ENCODE results near the gene FAM222A.

The FAM222A gene

DNA sequence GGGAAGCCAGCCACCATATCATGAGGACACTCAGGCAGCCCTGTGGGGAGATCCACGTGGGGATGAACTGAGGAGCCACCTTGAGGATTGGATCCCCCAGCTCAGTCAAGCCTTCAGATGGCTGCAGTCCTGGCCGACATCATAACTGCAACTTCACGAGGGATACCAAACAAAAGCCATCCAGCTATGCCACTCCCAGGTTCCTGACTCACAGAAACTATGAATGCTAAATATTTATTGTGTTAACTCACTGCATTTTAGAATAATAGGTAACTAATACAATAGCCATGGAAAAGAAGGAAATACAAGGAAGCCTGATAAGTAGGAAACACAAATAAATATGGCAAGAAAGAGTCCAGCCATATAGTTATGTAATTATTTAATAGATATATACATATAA lies 42.1 kb upstream of the FAM222A start:
- H3K27ac ChIP-seq (replicated peaks) = no peak overlapping the region
- H3K4me3 ChIP-seq (replicated peaks; ENCODE audit: insufficient read depth, low read length) = no peak overlapping the region
- no peak for DNase-seq (ENCODE audit: low read depth in 1 of 2, low spot score in 1 of 2)
- no peaks in the 10 kb centered on the region for H3K27me3 ChIP-seq (ENCODE audit: insufficient read depth, poor library complexity, severe bottlenecking)
- TF ChIP-seq, protein P1, sequence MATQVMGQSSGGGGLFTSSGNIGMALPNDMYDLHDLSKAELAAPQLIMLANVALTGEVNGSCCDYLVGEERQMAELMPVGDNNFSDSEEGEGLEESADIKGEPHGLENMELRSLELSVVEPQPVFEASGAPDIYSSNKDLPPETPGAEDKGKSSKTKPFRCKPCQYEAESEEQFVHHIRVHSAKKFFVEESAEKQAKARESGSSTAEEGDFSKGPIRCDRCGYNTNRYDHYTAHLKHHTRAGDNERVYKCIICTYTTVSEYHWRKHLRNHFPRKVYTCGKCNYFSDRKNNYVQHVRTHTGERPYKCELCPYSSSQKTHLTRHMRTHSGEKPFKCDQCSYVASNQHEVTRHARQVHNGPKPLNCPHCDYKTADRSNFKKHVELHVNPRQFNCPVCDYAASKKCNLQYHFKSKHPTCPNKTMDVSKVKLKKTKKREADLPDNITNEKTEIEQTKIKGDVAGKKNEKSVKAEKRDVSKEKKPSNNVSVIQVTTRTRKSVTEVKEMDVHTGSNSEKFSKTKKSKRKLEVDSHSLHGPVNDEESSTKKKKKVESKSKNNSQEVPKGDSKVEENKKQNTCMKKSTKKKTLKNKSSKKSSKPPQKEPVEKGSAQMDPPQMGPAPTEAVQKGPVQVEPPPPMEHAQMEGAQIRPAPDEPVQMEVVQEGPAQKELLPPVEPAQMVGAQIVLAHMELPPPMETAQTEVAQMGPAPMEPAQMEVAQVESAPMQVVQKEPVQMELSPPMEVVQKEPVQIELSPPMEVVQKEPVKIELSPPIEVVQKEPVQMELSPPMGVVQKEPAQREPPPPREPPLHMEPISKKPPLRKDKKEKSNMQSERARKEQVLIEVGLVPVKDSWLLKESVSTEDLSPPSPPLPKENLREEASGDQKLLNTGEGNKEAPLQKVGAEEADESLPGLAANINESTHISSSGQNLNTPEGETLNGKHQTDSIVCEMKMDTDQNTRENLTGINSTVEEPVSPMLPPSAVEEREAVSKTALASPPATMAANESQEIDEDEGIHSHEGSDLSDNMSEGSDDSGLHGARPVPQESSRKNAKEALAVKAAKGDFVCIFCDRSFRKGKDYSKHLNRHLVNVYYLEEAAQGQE (IDR thresholded peaks at IDR 0.05; ENCODE audit: insufficient replicate concordance, low read depth) = no peak
- TF ChIP-seq POLR2AphosphoS5 (IDR thresholded peaks at IDR 0.05; ENCODE audit: low read depth) = no peak
- TF ChIP-seq, protein P2, sequence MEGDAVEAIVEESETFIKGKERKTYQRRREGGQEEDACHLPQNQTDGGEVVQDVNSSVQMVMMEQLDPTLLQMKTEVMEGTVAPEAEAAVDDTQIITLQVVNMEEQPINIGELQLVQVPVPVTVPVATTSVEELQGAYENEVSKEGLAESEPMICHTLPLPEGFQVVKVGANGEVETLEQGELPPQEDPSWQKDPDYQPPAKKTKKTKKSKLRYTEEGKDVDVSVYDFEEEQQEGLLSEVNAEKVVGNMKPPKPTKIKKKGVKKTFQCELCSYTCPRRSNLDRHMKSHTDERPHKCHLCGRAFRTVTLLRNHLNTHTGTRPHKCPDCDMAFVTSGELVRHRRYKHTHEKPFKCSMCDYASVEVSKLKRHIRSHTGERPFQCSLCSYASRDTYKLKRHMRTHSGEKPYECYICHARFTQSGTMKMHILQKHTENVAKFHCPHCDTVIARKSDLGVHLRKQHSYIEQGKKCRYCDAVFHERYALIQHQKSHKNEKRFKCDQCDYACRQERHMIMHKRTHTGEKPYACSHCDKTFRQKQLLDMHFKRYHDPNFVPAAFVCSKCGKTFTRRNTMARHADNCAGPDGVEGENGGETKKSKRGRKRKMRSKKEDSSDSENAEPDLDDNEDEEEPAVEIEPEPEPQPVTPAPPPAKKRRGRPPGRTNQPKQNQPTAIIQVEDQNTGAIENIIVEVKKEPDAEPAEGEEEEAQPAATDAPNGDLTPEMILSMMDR (IDR thresholded peaks at IDR 0.05; ENCODE audit: insufficient read depth, low read length) = no peak
- TF ChIP-seq GABPA (IDR thresholded peaks at IDR 0.05; ENCODE audit: low read depth) = no peak
- no peak for TF ChIP-seq SPI1 (IDR thresholded peaks at IDR 0.05; ENCODE audit: borderline replicate concordance, low read depth)

DNA sequence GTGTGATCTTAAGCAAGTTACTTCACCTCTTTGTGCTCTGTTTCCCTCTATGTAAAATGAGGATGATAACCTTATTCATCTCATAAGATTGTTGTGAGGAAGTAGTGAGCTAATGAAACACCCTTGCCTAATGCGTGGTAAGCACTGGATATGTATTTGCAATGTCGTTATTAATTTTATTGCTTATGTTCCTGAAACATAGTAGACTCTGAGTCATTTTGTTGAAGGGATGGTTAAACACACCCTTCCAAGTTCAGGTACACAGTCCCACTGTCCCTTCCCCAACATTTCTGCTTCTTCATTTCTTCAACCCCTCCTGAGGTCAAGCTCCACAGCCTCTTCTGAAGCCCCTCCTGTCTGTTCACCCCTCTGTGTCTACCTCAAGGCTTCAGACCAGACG lies 40.2 kb upstream of the FAM222A start:
- Histone ChIP-seq H3K27ac (replicated peaks) (no peak overlapping the region), H3K27me3 (ENCODE audit: insufficient read depth, poor library complexity, severe bottlenecking) (no peaks in the 10 kb centered on the region), H3K4me3 (replicated peaks; ENCODE audit: insufficient read depth, low read length) (no peak overlapping the region)
- TF ChIP-seq, protein P2 (IDR thresholded peaks at IDR 0.05; ENCODE audit: insufficient read depth, low read length) = no peak
- no peak for DNase-seq (ENCODE audit: low read depth in 1 of 2, low spot score in 1 of 2)

DNA sequence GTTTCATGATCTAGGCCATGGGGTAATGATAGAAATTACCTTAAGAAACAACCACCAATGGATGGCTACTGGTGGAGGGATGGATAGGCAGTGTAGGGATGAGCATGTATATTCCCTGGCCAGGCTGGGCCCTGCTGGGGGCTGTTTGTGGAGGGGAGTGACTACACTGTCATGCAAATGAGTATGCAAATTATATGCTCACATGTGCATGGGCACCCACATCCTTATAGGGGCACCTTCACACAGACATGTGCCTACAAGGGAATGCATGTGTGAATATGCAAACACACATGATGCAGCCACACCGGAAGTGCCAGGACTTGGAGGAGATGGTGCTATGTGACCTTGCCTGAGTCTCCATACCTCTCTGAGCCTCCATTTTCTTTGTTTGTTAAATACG lies 39.7 kb upstream of the FAM222A start:
- Histone ChIP-seq H3K4me3 (replicated peaks; ENCODE audit: insufficient read depth, low read length) (no peak overlapping the region), H3K27me3 (ENCODE audit: insufficient read depth, poor library complexity, severe bottlenecking) (no peaks in the 10 kb centered on the region), H3K27ac (replicated peaks) (no peak overlapping the region)
- DNase-seq (ENCODE audit: low read depth in 1 of 2, low spot score in 1 of 2) = no peak
- TF ChIP-seq, protein P2 (IDR thresholded peaks at IDR 0.05; ENCODE audit: insufficient read depth, low read length) = no peak
- no peak for TF ChIP-seq POLR2AphosphoS5 (IDR thresholded peaks at IDR 0.05; ENCODE audit: low read depth)
- no peak for TF ChIP-seq SPI1 (IDR thresholded peaks at IDR 0.05; ENCODE audit: borderline replicate concordance, low read depth)
- TF ChIP-seq GABPA (IDR thresholded peaks at IDR 0.05; ENCODE audit: low read depth) = no peak
- TF ChIP-seq, protein P1 (IDR thresholded peaks at IDR 0.05; ENCODE audit: insufficient replicate concordance, low read depth) = no peak

DNA sequence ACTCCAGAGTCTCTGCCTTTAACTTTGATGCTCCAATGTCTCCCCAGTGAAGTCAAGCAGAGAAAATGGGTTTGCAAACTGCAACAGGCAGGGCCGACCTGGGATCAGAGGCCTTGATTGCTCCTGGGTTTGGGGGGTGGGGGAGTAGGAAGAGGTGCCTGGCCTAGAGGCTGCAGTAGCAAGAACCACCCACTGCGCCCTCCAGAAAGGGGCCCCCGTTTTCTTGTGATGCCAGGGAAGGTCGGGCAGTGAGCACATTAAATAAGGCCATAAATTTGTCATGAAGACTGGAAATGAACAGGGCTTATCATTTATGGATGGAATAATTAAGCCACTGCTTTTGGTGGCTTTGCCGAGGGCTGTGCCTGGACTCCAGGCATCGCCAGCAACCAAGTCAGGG lies 38.2 kb upstream of the FAM222A start:
- TF ChIP-seq, protein P2 (IDR thresholded peaks at IDR 0.05; ENCODE audit: insufficient read depth, low read length) = no peak
- TF ChIP-seq SPI1 (IDR thresholded peaks at IDR 0.05; ENCODE audit: borderline replicate concordance, low read depth) = no peak
- TF ChIP-seq, protein P1 (IDR thresholded peaks at IDR 0.05; ENCODE audit: insufficient replicate concordance, low read depth) = no peak
- no peak for TF ChIP-seq GABPA (IDR thresholded peaks at IDR 0.05; ENCODE audit: low read depth)
- no peak for TF ChIP-seq POLR2AphosphoS5 (IDR thresholded peaks at IDR 0.05; ENCODE audit: low read depth)
- H3K27ac ChIP-seq (replicated peaks) = no peak overlapping the region
- H3K4me3 ChIP-seq (replicated peaks; ENCODE audit: insufficient read depth, low read length) = no peak overlapping the region
- DNase-seq (ENCODE audit: low read depth in 1 of 2, low spot score in 1 of 2) = no peak
- H3K27me3 ChIP-seq (ENCODE audit: insufficient read depth, poor library complexity, severe bottlenecking) = no peaks in the 10 kb centered on the region
